ENCODE measurements around the gene SPOUT1.

Gene SPOUT1

GRCh38 chr9:128820665-128821583 lies 8.7 kb downstream of the SPOUT1 start:
- H3K4me3 ChIP-seq (ENCODE audit: control insufficient read depth in 1 of 7, extremely low read depth in 1 of 7, insufficient read depth in 4 of 7, low read depth in 2 of 7, low read length in 6 of 7), result no peak overlapping the region
- peaks cover 0 to 16% (median 14%) of the 10 kb centered on the region in 4 experiments for H3K4me1 ChIP-seq (ENCODE audit: control extremely low read depth in 1 of 4, control insufficient read depth in 4 of 4, insufficient read depth in 4 of 4, low read length in 3 of 4)
- H3K36me3 ChIP-seq (ENCODE audit: control insufficient read depth in 4 of 4, insufficient read depth in 4 of 4, low read length in 3 of 4), result peaks cover 3 to 55% (median 43%) of the 10 kb centered on the region in 4 experiments
- H3K27ac ChIP-seq (ENCODE audit: insufficient read depth in 1 of 2, low read depth in 1 of 2, low read length in 2 of 2, poor library complexity in 1 of 2, severe bottlenecking in 2 of 2), result no peak overlapping the region
- H3K27me3 ChIP-seq (replicated peaks in 2 of 5; ENCODE audit: control insufficient read depth in 4 of 5, insufficient read depth in 5 of 5, low read length in 4 of 5), result no peaks in the 10 kb centered on the region
- DNase-seq, result no peak
- no peaks in the 10 kb centered on the region for H3K9me3 ChIP-seq (ENCODE audit: control extremely low read depth in 1 of 5, control insufficient read depth in 4 of 5, insufficient read depth in 2 of 5, low read depth in 1 of 5, low read length in 4 of 5)
- ChIA-PET POLR2A (no interaction called here), CTCF (no interaction called here)
- 91% methylated on average over 20 of the region's 24 CpGs for WGBS (ENCODE audit: insufficient coverage)

- CTCF ChIA-PET, result interaction anchor here (0.6 to 2.6 kb wide), 5 partner anchors 7 to 1398 kb away, joined by 3 to 7 read pairs (median 4); partner anchors contain the start of gene SPOUT1
- POLR2A ChIA-PET, result no interaction called here
- H3K4me1 ChIP-seq (ENCODE audit: control extremely low read depth in 1 of 4, control insufficient read depth in 4 of 4, insufficient read depth in 4 of 4, low read length in 3 of 4), result peaks cover 0 to 16% (median 14%) of the 10 kb centered on the region in 4 experiments
- H3K27me3 ChIP-seq (replicated peaks in 2 of 5; ENCODE audit: control insufficient read depth in 4 of 5, insufficient read depth in 5 of 5, low read length in 4 of 5), result no peaks in the 10 kb centered on the region
- H3K4me3 ChIP-seq (ENCODE audit: control insufficient read depth in 1 of 7, extremely low read depth in 1 of 7, insufficient read depth in 4 of 7, low read depth in 2 of 7, low read length in 6 of 7), result peak overlapping the region in 3 of 7 experiments; percentile 76 to 79 (median 78)
- no peak overlapping the region for H3K27ac ChIP-seq (ENCODE audit: insufficient read depth in 1 of 2, low read depth in 1 of 2, low read length in 2 of 2, poor library complexity in 1 of 2, severe bottlenecking in 2 of 2)
- peaks cover 0 to 48% (median 35%) of the 10 kb centered on the region in 4 experiments for H3K36me3 ChIP-seq (ENCODE audit: control insufficient read depth in 4 of 4, insufficient read depth in 4 of 4, low read length in 3 of 4)
- H3K9me3 ChIP-seq (ENCODE audit: control extremely low read depth in 1 of 5, control insufficient read depth in 4 of 5, insufficient read depth in 2 of 5, low read depth in 1 of 5, low read length in 4 of 5), result no peaks in the 10 kb centered on the region
- 92% methylated on average over 18 of the region's 18 CpGs for WGBS (ENCODE audit: insufficient coverage)
- no peak for DNase-seq
These were observed 9.6 kb downstream of the SPOUT1 start for GRCh38 chr9:128819716-128820664.

- CTCF ChIA-PET, result interaction anchor here (0.6 to 3.2 kb wide), 12 partner anchors 8 to 1398 kb away, joined by 3 to 19 read pairs (median 4); partner anchors contain the start of gene SPOUT1
- H3K4me3 ChIP-seq (ENCODE audit: control insufficient read depth in 1 of 7, extremely low read depth in 1 of 7, insufficient read depth in 4 of 7, low read depth in 2 of 7, low read length in 6 of 7), result peak overlapping the region; percentile 65 to 90 (median 76)
- POLR2A ChIA-PET, result interaction anchor here (0.9 to 1.1 kb wide), 2 partner anchors 11 to 58 kb away, joined by 3 read pairs; partner anchors contain the start of gene SPOUT1
- peaks cover 0 to 16% (median 14%) of the 10 kb centered on the region in 4 experiments for H3K4me1 ChIP-seq (ENCODE audit: control extremely low read depth in 1 of 4, control insufficient read depth in 4 of 4, insufficient read depth in 4 of 4, low read length in 3 of 4)
- no peak overlapping the region for H3K27ac ChIP-seq (ENCODE audit: insufficient read depth in 1 of 2, low read depth in 1 of 2, low read length in 2 of 2, poor library complexity in 1 of 2, severe bottlenecking in 2 of 2)
- WGBS (ENCODE audit: insufficient coverage), result 6% methylated on average over 75 of the region's 90 CpGs
- H3K9me3 ChIP-seq (ENCODE audit: control extremely low read depth in 1 of 5, control insufficient read depth in 4 of 5, insufficient read depth in 2 of 5, low read depth in 1 of 5, low read length in 4 of 5), result no peaks in the 10 kb centered on the region
- H3K36me3 ChIP-seq (ENCODE audit: control insufficient read depth in 4 of 4, insufficient read depth in 4 of 4, low read length in 3 of 4), result peaks cover 0 to 39% (median 28%) of the 10 kb centered on the region in 4 experiments
- peak; percentile 25 to 56 (median 49) for DNase-seq
- H3K27me3 ChIP-seq (replicated peaks in 2 of 5; ENCODE audit: control insufficient read depth in 4 of 5, insufficient read depth in 5 of 5, low read length in 4 of 5), result no peaks in the 10 kb centered on the region
These were observed 10.5 kb downstream of the SPOUT1 start for GRCh38 chr9:128818839-128819715.

- DNase-seq, result peak; percentile 95 to 96 (median 96)
- Histone ChIP-seq H3K4me3 (ENCODE audit: control insufficient read depth in 1 of 7, extremely low read depth in 1 of 7, insufficient read depth in 4 of 7, low read depth in 2 of 7, low read length in 6 of 7) (peak within 1 kb of the TSS; percentile 65 to 90 (median 76)), H3K4me1 (ENCODE audit: control extremely low read depth in 1 of 4, control insufficient read depth in 4 of 4, insufficient read depth in 4 of 4, low read length in 3 of 4) (peaks cover 0 to 16% (median 14%) of the 10 kb centered on the region in 4 experiments), H3K36me3 (ENCODE audit: control insufficient read depth in 4 of 4, insufficient read depth in 4 of 4, low read length in 3 of 4) (peaks cover 0 to 31% (median 20%) of the 10 kb centered on the region in 4 experiments), H3K9me3 (ENCODE audit: control extremely low read depth in 1 of 5, control insufficient read depth in 4 of 5, insufficient read depth in 2 of 5, low read depth in 1 of 5, low read length in 4 of 5) (no peaks in the 10 kb centered on the region), H3K27ac (ENCODE audit: insufficient read depth in 1 of 2, low read depth in 1 of 2, low read length in 2 of 2, poor library complexity in 1 of 2, severe bottlenecking in 2 of 2) (no peak within 1 kb of the TSS), H3K27me3 (replicated peaks in 2 of 5; ENCODE audit: control insufficient read depth in 4 of 5, insufficient read depth in 5 of 5, low read length in 4 of 5) (no peaks in the 10 kb centered on the region)
- WGBS (ENCODE audit: insufficient coverage), result 0% methylated on average over 39 of the region's 70 CpGs
- CTCF ChIA-PET, result interaction anchor here (0.6 to 3.2 kb wide), 17 partner anchors 9 to 1916 kb away, joined by 3 to 19 read pairs (median 4); partner anchors contain the start of genes SPOUT1 and ZDHHC12
- POLR2A ChIA-PET, result interaction anchor here (0.6 to 1.1 kb wide), 3 partner anchors 11 to 116 kb away, joined by 3 read pairs; partner anchors contain the start of genes PKN3 and SPOUT1
These were observed 11.3 kb downstream of the SPOUT1 start, which contains the start of gene ENDOG for GRCh38 chr9:128818099-128818838. Gene ENDOG (plus strand): TSS chr9:128818500. CDS start chr9:128818685, 185 bp downstream.

- Histone ChIP-seq H3K4me1 (ENCODE audit: control extremely low read depth in 1 of 4, control insufficient read depth in 4 of 4, insufficient read depth in 4 of 4, low read length in 3 of 4) (no peaks in the 10 kb centered on the region), H3K4me3 (ENCODE audit: control insufficient read depth in 1 of 7, extremely low read depth in 1 of 7, insufficient read depth in 4 of 7, low read depth in 2 of 7, low read length in 6 of 7) (no peak overlapping the region), H3K27ac (ENCODE audit: insufficient read depth in 1 of 2, low read depth in 1 of 2, low read length in 2 of 2, poor library complexity in 1 of 2, severe bottlenecking in 2 of 2) (no peak overlapping the region), H3K27me3 (replicated peaks in 2 of 5; ENCODE audit: control insufficient read depth in 4 of 5, insufficient read depth in 5 of 5, low read length in 4 of 5) (no peaks in the 10 kb centered on the region), H3K9me3 (ENCODE audit: control extremely low read depth in 1 of 5, control insufficient read depth in 4 of 5, insufficient read depth in 2 of 5, low read depth in 1 of 5, low read length in 4 of 5) (no peaks in the 10 kb centered on the region), H3K36me3 (ENCODE audit: control insufficient read depth in 4 of 4, insufficient read depth in 4 of 4, low read length in 3 of 4) (peaks cover 0 to 33% (median 25%) of the 10 kb centered on the region in 4 experiments)
- WGBS (ENCODE audit: insufficient coverage), result no CpG with 5 or more reads among the region's 5 CpGs
- POLR2A ChIA-PET, result no interaction called here
- DNase-seq, result no peak
- CTCF ChIA-PET, result interaction anchor here (2.4 kb wide), 1 partner anchor 19 kb away, joined by 7 read pairs; no protein-coding TSS in a partner anchor
These were observed 18.7 kb downstream of the SPOUT1 start for GRCh38 chr9:128810873-128811272.
